HG03108 (cell line): ENCODE measurements around the gene KLHL8.

ENCODE experiments used
- ATAC-seq: cut with Tn5 transposase; IDR thresholded peaks from one replicate; pipeline ENCODE4 v1.9.1; 2021; ENCODE audit warnings: moderate library complexity; ENCODE audit not compliant: unreplicated experiment

Gene KLHL8

GRCh38 chr4:87126056-87126455 is 94.4 kb downstream of the KLHL8 start:
- no peak for ATAC-seq

DNA sequence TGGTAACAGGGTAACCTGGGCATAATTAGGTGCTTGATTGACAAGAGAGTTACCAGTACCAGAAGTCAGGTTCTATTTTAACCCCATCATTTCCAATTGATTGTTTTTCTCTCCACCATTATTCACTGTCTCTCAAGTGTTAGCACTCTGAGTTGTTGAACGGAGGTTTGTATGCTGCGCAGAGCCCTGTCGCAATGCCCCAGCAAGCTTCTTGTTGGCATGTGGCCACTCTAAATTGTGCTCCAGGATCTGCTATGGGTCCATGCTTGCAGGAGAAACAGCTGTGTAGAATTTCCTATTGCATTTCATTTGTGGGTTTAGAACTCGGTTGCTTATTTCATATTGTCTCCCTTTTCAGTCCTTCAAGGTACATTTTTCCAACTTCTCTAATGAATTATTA is 98.2 kb downstream of the KLHL8 start:
- no peak for ATAC-seq

DNA sequence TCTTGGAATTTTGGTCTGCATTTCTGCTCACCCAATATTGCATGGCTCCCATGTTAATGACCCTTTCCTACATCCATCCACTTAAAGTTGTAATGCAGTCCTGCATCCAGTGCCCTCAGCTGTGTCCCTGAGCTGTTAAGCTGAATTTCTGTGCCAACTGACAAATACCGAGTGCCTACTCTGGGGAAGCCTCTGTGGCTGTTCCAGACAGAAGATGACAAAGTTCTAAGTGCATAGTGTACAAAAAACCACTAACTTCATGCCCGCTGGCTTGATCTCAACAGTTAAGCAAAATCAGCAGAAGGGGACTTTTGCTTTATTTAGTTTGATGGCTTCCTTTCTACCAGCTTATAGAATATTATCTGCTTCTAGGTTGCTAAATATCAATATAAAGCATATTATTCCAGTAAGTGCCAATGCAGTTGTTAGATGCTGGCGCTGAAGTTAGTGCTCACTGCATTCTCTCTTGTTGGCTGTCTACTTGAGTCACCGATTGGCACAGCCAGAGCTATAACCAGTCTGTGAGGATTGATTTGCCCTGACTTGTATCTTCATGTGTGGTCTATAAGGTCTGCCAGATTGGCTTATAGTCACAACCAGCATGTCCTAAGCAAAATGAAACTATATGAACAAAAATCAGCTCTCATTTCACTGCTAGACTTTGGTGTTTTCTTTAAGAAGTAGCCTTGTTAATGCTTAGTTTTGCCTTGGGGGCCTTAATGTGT is 98.9 kb downstream of the KLHL8 start:
- ATAC-seq = no peak

GRCh38 chr4:87120411-87121162 is 99.8 kb downstream of the KLHL8 start:
- ATAC-seq = no peak

DNA sequence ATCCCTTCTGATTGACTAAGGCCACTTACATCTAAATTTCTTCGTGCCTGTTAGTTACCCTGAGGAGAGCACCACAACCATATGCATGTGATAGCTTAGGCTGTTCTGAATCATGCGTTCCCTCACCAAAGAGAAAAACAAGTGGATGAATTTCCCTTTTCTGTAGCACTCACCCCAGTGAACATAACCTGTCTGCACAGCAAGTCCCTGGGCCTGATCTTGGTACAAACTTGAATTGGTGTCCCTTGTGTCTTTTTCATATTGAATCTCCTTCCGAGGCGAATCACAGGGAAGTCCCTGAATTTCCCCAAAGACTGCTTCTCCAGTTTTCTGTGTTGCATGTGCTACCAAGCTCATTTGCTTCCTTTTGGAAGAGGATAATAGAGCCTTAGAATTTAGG is 100.4 kb downstream of the KLHL8 start:
- no peak for ATAC-seq

- no peak for ATAC-seq
Observed at GRCh38 chr4:87118826-87119225, 101.6 kb downstream of the KLHL8 start.

DNA sequence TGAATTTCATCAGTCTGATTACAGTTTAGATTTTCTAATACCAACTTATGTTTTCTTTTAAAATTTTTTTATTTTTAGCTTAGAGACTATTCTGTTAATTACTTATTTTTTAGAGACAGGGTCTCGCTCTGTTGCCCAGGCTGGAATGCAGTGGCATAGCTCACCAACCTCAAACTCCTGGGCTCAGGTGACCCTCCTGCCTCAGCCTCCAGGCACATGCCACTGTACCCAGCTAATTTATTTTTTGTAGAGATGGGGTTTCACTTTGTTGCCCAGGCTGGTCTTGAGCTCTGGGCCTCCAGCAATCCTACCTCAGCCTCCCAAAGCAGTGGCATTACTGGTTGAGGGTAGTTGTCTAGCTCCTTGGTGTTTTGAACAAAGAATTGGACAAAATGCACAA is 102.0 kb downstream of the KLHL8 start:
- ATAC-seq = no peak

- no peak for ATAC-seq
Observed at GRCh38 chr4:87117732-87118075, 102.7 kb downstream of the KLHL8 start.

GRCh38 chr4:87117051-87117731 is 103.2 kb downstream of the KLHL8 start:
- no peak for ATAC-seq

- no peak for ATAC-seq
Observed at GRCh38 chr4:87116231-87116630, 104.2 kb downstream of the KLHL8 start.

DNA sequence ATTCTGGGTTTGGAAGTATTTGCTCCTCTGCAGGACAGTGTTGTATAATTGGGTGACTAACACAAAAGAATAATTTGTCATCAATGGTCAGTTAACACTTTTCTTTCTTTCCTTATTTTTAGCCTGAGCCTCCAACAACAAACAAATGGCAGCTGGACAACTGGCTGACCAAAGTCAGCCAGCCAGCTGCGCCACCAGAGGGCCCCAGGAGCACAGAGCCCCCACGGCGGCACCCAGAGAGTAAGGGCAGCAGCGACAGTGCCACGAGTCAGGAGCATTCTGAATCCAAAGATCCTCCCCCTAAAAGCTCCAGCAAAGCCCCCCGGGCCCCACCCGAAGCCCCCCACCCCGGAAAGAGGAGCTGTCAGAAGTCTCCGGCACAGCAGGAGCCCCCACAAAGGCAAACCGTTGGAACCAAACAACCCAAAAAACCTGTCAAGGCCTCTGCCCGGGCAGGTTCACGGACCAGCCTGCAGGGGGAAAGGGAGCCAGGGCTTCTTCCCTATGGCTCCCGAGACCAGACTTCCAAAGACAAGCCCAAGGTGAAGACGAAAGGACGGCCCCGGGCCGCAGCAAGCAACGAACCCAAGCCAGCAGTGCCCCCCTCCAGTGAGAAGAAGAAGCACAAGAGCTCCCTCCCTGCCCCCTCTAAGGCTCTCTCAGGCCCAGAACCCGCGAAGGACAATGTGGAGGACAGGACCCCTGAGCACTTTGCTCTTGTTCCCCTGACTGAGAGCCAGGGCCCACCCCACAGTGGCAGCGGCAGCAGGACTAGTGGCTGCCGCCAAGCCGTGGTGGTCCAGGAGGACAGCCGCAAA is 106.0 kb downstream of the KLHL8 start:
- ATAC-seq = no peak

GRCh38 chr4:87112063-87112462 is 108.4 kb downstream of the KLHL8 start:
- no peak for ATAC-seq
